HG03045 (cell line): ENCODE results near the gene CHRNE.
"Not testable (repeated sequence)": the region's sequence is repeated elsewhere in the genome, so short reads cannot be mapped to it uniquely, and the experiment has no call there.

Experiments
- ATAC-seq: cut with Tn5 transposase; IDR thresholded peaks from one replicate; pipeline ENCODE4 v1.9.1; 2021; ENCODE audit warnings: mild to moderate bottlenecking, moderate library complexity; ENCODE audit not compliant: unreplicated experiment

Gene CHRNE

DNA sequence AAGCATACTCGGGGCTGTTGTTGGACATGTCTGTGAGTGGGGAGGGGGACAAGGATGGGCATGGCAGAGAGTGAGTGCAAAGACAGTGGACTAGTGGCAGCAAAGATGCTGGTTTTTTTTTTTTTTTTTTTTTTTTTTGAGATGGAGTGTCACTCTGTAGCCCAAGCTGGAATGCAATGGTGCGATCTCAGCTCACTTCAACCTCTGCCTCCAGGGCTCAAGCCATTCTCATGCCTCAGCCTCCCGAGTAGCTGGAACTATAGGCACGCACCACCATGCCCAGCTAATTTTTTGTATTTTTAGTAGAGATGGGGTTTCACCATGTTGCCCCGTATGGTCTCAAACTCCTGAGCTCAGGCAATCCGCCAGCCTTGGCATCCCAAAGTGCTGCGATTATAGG, 45.6 kb downstream of the CHRNE start:
- not testable (repeated sequence) for ATAC-seq

GRCh38 chr17:4856937-4857314, 46.0 kb downstream of the CHRNE start:
- no peak for ATAC-seq

DNA sequence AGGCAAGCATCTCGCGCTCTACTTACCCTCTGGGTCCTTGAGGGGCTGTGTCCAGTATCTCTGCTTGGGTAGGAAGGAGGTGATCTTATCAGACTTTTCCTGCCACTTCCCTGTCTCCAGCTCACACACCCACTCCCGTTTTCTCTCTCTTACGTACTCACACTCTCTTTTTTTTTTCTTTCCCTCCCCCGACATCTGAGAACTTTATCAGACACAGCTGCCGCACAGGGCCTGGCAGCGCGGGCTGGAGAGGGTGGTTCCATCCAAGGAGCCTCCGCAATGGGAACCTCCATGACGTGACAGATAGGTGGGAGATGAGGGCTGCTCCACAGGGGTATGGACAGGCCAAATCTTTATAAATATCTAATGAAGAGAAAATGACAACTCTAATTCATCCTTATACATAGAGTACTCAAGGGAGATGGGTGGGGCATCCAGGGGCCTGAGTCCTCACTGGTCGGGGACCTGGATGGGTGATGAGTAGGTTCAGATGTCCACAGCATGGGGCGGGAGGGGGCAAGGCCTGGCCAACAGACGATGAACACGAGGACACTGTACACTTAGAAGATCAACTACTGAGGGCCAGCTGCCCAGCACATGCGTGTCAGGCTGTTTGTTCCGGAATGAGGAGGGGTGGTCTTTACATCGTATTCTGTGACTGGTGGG, 46.5 kb downstream of the CHRNE start:
- ATAC-seq: no peak

DNA sequence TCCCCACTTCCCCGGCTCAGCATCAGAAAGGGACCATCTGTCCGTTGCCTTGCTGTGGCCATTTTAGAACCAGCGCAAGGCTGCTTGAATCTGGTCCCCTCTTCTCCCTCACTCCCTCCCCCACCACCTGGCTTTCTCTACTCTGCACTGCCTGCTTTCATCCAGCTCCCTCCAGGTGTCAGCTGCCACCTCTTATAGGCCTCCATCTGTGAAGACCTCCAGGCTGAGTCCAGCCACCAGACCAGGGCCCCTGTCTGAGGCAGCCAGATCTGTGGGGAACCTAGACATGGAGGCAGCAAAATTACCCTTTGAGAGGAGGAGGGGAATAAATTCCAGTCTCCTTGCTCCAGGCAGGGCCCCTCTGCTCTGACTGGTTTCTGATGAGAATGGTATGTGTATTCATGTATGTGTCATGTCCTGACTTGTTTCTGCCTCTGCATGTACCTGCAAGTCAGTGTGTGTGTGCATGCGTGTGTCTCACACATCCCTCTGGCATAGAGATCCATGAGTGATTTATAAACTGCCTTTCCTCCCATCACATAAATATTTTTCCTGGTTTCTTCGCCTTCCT, 48.7 kb downstream of the CHRNE start:
- ATAC-seq: no peak

GRCh38 chr17:4853208-4853671, 49.7 kb downstream of the CHRNE start:
- no peak for ATAC-seq

- ATAC-seq: no peak
Observed at GRCh38 chr17:4852567-4853207, 50.2 kb downstream of the CHRNE start.

- no peak for ATAC-seq
Observed at GRCh38 chr17:4851084-4851483, 51.8 kb downstream of the CHRNE start.

- ATAC-seq: no peak
Observed at GRCh38 chr17:4850246-4850645, 52.7 kb downstream of the CHRNE start.

- ATAC-seq: no peak
Observed at GRCh38 chr17:4849011-4849536, 53.8 kb downstream of the CHRNE start.
